HCT116 (cell line): Measurements from ENCODE around the gene DRC7. TPM values are rescaled to one million over a fixed set of nuclear protein-coding genes. Genes with fewer than 3 reads are reported as not detected.

ENCODE experiments used
- ATAC-seq: fragments of 200-7000 bp; cut with Tn5 transposase; 2 replicates; pipeline ENCODE4 v1.9.1; 2020; ENCODE audit warnings: mild to moderate bottlenecking, moderate library complexity
- BruUV-seq: library from RNA; stranded (reverse); fragments of 400-500 nt; replicated peaks from 2 replicates; lab custom pipeline; 2021; lab: Mats Ljungman, UMichigan
- CTCF ChIA-PET: fragments of 300-600 bp; sonication (Branson Sonifier 250); formaldehyde crosslinking; loops from one replicate; lab custom pipeline; 2021; ENCODE audit warnings: antibody characterized with exemption; lab: Charles Lee
- POLR2A ChIA-PET: fragments of 300-600, 350-600 bp; sonication (Branson Sonifier 250); formaldehyde crosslinking; loops from one replicate; lab custom pipeline; 2021; ENCODE audit warnings: antibody characterized with exemption; lab: Charles Lee
- RAD21 ChIA-PET, 2 experiments: fragments of 300-600 bp; sonication (Branson Sonifier 250); formaldehyde crosslinking; loops; one replicate each; lab custom pipeline; 2023; ENCODE audit warnings: low total read pairs in 2 of 2; ENCODE audit not compliant: uncharacterized antibody in 2 of 2, unreplicated experiment in 2 of 2, low non-redundant PET in 1 of 2; lab: Charles Lee
- DNase-seq: peaks from one replicate; pipeline ENCODE4 v3.0.0-alpha.2; 2010; ENCODE audit warnings: low read depth, low spot score
- H2AFZ ChIP-seq: fragments of 200-600 bp; shearing (Covaris generic), sonication (generic); 2 replicates; pipeline ENCODE4 v1.6.1; 2017; ENCODE audit warnings: low read depth, mixed run types, mixed read lengths, antibody characterized with exemption, low read length; ENCODE audit not compliant: poor library complexity, severe bottlenecking
- H3K27ac ChIP-seq: 2 replicates; pipeline ENCODE4 v1.5.1; 2012; ENCODE audit warnings: low read depth, low read length
- H3K27me3 ChIP-seq: fragments of 200-600 bp; sonication (generic); 2 replicates; pipeline ENCODE4 v1.6.1; 2016; ENCODE audit warnings: mixed run types, low read length, mixed read lengths; ENCODE audit not compliant: insufficient read depth
- H3K36me3 ChIP-seq, 2 experiments: fragments of 200-500 bp in 1 of 2; fragments of 200-600 bp in 1 of 2; sonication (Bioruptor generic) in 1 of 2; sonication (generic) in 1 of 2; 2 replicates each; pipeline versions ENCODE4 v1.5.1 to v1.6.1; 2014 to 2016; ENCODE audit warnings: low read length in 2 of 2, inconsistent platforms in 1 of 2, mixed read lengths in 1 of 2, mixed run types in 1 of 2; ENCODE audit not compliant: insufficient read depth in 2 of 2, control insufficient read depth in 1 of 2
- H3K4me1 ChIP-seq, 2 experiments: fragments of 200-600 bp in 1 of 2; sonication (generic) in 1 of 2; 2 replicates each; pipeline versions ENCODE4 v1.5.1 to v1.6.1; 2012 to 2017; ENCODE audit warnings: low read length in 2 of 2, inconsistent platforms in 1 of 2, mild to moderate bottlenecking in 1 of 2, mixed read lengths in 1 of 2, mixed run types in 1 of 2, moderate library complexity in 1 of 2; ENCODE audit not compliant: insufficient read depth in 2 of 2, control insufficient read depth in 1 of 2
- H3K4me2 ChIP-seq: fragments of 200-600 bp; sonication (generic); 2 replicates; pipeline ENCODE4 v1.6.1; 2017; ENCODE audit warnings: mixed run types, low read length, mixed read lengths
- H3K4me3 ChIP-seq, 2 experiments: fragments of 200-600 bp in 1 of 2; sonication (generic) in 1 of 2; replicated peaks in 1 of 2; 2 replicates each; pipeline ENCODE4 v1.5.1; 2011 to 2016; ENCODE audit warnings: low read length in 2 of 2, control low read depth in 1 of 2, low read depth in 1 of 2, mild to moderate bottlenecking in 1 of 2, mixed read lengths in 1 of 2, mixed run types in 1 of 2
- H3K79me2 ChIP-seq: fragments of 200-600 bp; sonication (generic); 2 replicates; pipeline ENCODE4 v1.6.1; 2017; ENCODE audit warnings: mild to moderate bottlenecking, mixed run types, low read length, moderate library complexity, mixed read lengths; ENCODE audit not compliant: insufficient read depth
- H3K9ac ChIP-seq: fragments of 200-600 bp; sonication (generic); 2 replicates; pipeline ENCODE4 v1.6.1; 2016; ENCODE audit warnings: low read length, mixed read lengths
- H3K9me2 ChIP-seq: fragments of 200-600 bp; sonication (generic), shearing (Covaris generic); 2 replicates; pipeline ENCODE4 v1.6.1; 2017; ENCODE audit warnings: mixed run types, mild to moderate bottlenecking, moderate library complexity; ENCODE audit not compliant: insufficient read depth
- H3K9me3 ChIP-seq, 2 experiments: fragments of 200-500 bp in 1 of 2; fragments of 200-600 bp in 1 of 2; sonication (Bioruptor generic) in 1 of 2; sonication (generic) in 1 of 2; 2 replicates each; pipeline ENCODE4 v1.6.1; 2014 to 2017; ENCODE audit warnings: low read length in 2 of 2, mixed read lengths in 2 of 2, inconsistent platforms in 1 of 2, low read depth in 1 of 2, mild to moderate bottlenecking in 1 of 2, mixed run types in 1 of 2, moderate library complexity in 1 of 2; ENCODE audit not compliant: control insufficient read depth in 1 of 2, insufficient read depth in 1 of 2
- H4K20me1 ChIP-seq: fragments of 200-600 bp; sonication (generic), shearing (Covaris generic); 2 replicates; pipeline ENCODE4 v1.6.1; 2017; ENCODE audit warnings: mixed run types, mild to moderate bottlenecking, moderate library complexity; ENCODE audit not compliant: insufficient read depth
- EZH2 ChIP-seq: fragments of 200-600 bp; sonication (generic); IDR thresholded peaks from 2 replicates; pipeline ENCODE4 v1.6.1; 2017; ENCODE audit warnings: antibody characterized with exemption, mixed run types
- MAX ChIP-seq: IDR thresholded peaks from 2 replicates; pipeline ENCODE4 v1.6.1; 2012
- POLR2AphosphoS5 ChIP-seq: IDR thresholded peaks from 2 replicates; pipeline ENCODE4 v1.6.1; 2011; ENCODE audit warnings: mild to moderate bottlenecking, low read depth, low read length, moderate library complexity
- RAD21 ChIP-seq: IDR thresholded peaks from 2 replicates; pipeline ENCODE4 v1.6.1; 2012; ENCODE audit warnings: low read depth, mild to moderate bottlenecking
- SIN3A ChIP-seq: IDR thresholded peaks from 2 replicates; pipeline ENCODE4 v1.6.1; 2012; ENCODE audit warnings: low read depth
- SP1 ChIP-seq: IDR thresholded peaks from 2 replicates; pipeline ENCODE4 v1.6.1; 2012; ENCODE audit warnings: low read depth
- SRF ChIP-seq: IDR thresholded peaks from 2 replicates; pipeline ENCODE4 v1.6.1; 2012; ENCODE audit warnings: low read depth
- TCF7L2 ChIP-seq: IDR thresholded peaks from 2 replicates; pipeline ENCODE4 v1.7.0; 2011; ENCODE audit warnings: borderline replicate concordance, inconsistent platforms; ENCODE audit not compliant: insufficient read depth, insufficient read length; ENCODE audit errors: extremely low read depth
- YY1 ChIP-seq: IDR thresholded peaks from 2 replicates; pipeline ENCODE4 v1.6.1; 2011; ENCODE audit warnings: low read length, low read depth, moderate library complexity, mild to moderate bottlenecking; ENCODE audit not compliant: insufficient replicate concordance; ENCODE audit errors: extremely low read depth
- ZBTB33 ChIP-seq: IDR thresholded peaks from 2 replicates; pipeline ENCODE4 v1.6.1; 2011; ENCODE audit warnings: mild to moderate bottlenecking, low read length, moderate library complexity; ENCODE audit not compliant: insufficient replicate concordance; ENCODE audit errors: extremely low read depth
- ZNF274 ChIP-seq: fragments of 200-500 bp; sonication (Bioruptor generic); IDR thresholded peaks from 2 replicates; pipeline ENCODE4 v1.6.1; 2014; ENCODE audit warnings: mild to moderate bottlenecking, low read depth, low read length, inconsistent platforms
- intact Hi-C: fragments of 100-400 bp; cut with micrococcal nuclease; formaldehyde crosslinking; loops from 2 replicates; pipeline ENCODE4 v1.10.0; 2022
- total RNA-seq: library from RNA; stranded (reverse); gene quantifications from one replicate; pipeline ENCODE4 v1.2.1, GENCODE V29; 2021; ENCODE audit not compliant: unreplicated experiment
- TF ChIP-seq, protein P1 (sequence below): IDR thresholded peaks from 2 replicates; pipeline ENCODE4 v1.6.1; 2012

Gene DRC7
- total RNA-seq, 1 experiment from 2014 or later = 0.91 TPM

- ATAC-seq = no peak
- H3K27me3 ChIP-seq = no peaks in the 10 kb centered on the region
- no peaks in the 10 kb centered on the region for H3K79me2 ChIP-seq
- TF ChIP-seq SP1 = no peak
- TF ChIP-seq SIN3A = no peak
- no peak for TF ChIP-seq MAX
- TF ChIP-seq RAD21 = no peak
- TF ChIP-seq YY1 = no peak
- TF ChIP-seq ZNF274 = no peak
- TF ChIP-seq, protein P1, sequence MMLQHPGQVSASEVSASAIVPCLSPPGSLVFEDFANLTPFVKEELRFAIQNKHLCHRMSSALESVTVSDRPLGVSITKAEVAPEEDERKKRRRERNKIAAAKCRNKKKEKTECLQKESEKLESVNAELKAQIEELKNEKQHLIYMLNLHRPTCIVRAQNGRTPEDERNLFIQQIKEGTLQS = no peak
- TF ChIP-seq EZH2 = no peak
- no peak for TF ChIP-seq TCF7L2
- TF ChIP-seq ZBTB33 = no peak
- TF ChIP-seq POLR2AphosphoS5 = no peak
- TF ChIP-seq SRF = no peak
- TF ChIP-seq, all 23 proteins: peak for 0
- no TSS peak for BruUV-seq
- Histone ChIP-seq H3K4me2 (no peak overlapping the region), H3K9ac (no peak overlapping the region), H3K4me1 (no peaks in the 10 kb centered on the region), H2AFZ (no peak overlapping the region), H3K9me3 (no peaks in the 10 kb centered on the region), H4K20me1 (no peaks in the 10 kb centered on the region), H3K36me3 (no peaks in the 10 kb centered on the region), H3K9me2 (no peaks in the 10 kb centered on the region), H3K4me3 (no peak overlapping the region), H3K27ac (no peak overlapping the region)
- CTCF ChIA-PET = no interaction called here
- intact Hi-C loops = no loop called here
- RAD21 ChIA-PET = no interaction called here
- no peak for DNase-seq
- POLR2A ChIA-PET = no interaction called here
Observed at GRCh38 chr16:57700781-57701551, 6.4 kb downstream of the DRC7 start.
